GM20431 (cell line): ENCODE results near the gene TNNT1.
"Not testable (repeated sequence)": the region's sequence is repeated elsewhere in the genome, so short reads cannot be mapped to it uniquely, and the experiment has no call there.

ENCODE experiments used
- in situ Hi-C: fragments of 300-500 bp; cut with MseI, MboI; formaldehyde crosslinking; loops from one replicate; pipeline ENCODE4 v1.15.0; 2020; ENCODE audit warnings: low sequenced_read_pairs; ENCODE audit not compliant: unreplicated experiment

The TNNT1 gene

GRCh38 chr19:55171440-55171839 is 22.4 kb upstream of the TNNT1 start:
- in situ Hi-C loops = no loop called here

GRCh38 chr19:55169136-55169535 is 20.1 kb upstream of the TNNT1 start:
- in situ Hi-C loops = no loop called here

- in situ Hi-C loops = no loop called here
Observed at GRCh38 chr19:55166530-55167268, 17.7 kb upstream of the TNNT1 start, which contains the start of gene DNAAF3. Gene DNAAF3 (minus strand): TSS chr19:55166613. CDS start chr19:55166413, 200 bp downstream.

GRCh38 chr19:55165952-55166529 is 17.0 kb upstream of the TNNT1 start:
- in situ Hi-C loops = no loop called here

GRCh38 chr19:55161571-55162322 is 12.7 kb upstream of the TNNT1 start:
- in situ Hi-C loops = no loop called here

- in situ Hi-C loops = no loop called here
Observed at GRCh38 chr19:55160986-55161365, 12.0 kb upstream of the TNNT1 start.

- in situ Hi-C loops = no loop called here
Observed at GRCh38 chr19:55160128-55160985, 11.4 kb upstream of the TNNT1 start.

- in situ Hi-C loops = no loop called here
Observed at GRCh38 chr19:55158848-55159749, 10.1 kb upstream of the TNNT1 start.

- in situ Hi-C loops = no loop called here
Observed at GRCh38 chr19:55158423-55158822, 9.4 kb upstream of the TNNT1 start.

- in situ Hi-C loops = no loop called here
Observed at GRCh38 chr19:55157064-55157908, 8.3 kb upstream of the TNNT1 start, which contains the start of gene TNNI3. Gene TNNI3 (minus strand): TSS chr19:55157732. CDS start chr19:55157589, 143 bp downstream.

GRCh38 chr19:55156202-55157063 is 7.4 kb upstream of the TNNT1 start:
- in situ Hi-C loops = no loop called here

GRCh38 chr19:55155784-55156183 is 6.8 kb upstream of the TNNT1 start:
- in situ Hi-C loops = not testable (repeated sequence)

- in situ Hi-C loops = no loop called here
Observed at GRCh38 chr19:55153652-55154264, 4.8 kb upstream of the TNNT1 start.

GRCh38 chr19:55152017-55152416 is 3.0 kb upstream of the TNNT1 start:
- in situ Hi-C loops = no loop called here

- in situ Hi-C loops = no loop called here
Observed at GRCh38 chr19:55147545-55148251, 1.3 kb downstream of the TNNT1 start.

- in situ Hi-C loops = no loop called here
Observed at GRCh38 chr19:55146705-55147273, 2.2 kb downstream of the TNNT1 start.
